GM18517 (cell line): ENCODE measurements around the gene MITD1.
"Not testable (repeated sequence)": the region's sequence is repeated elsewhere in the genome, so short reads cannot be mapped to it uniquely, and the experiment has no call there.

Source experiments
- ATAC-seq: cut with Tn5 transposase; IDR thresholded peaks from one replicate; pipeline ENCODE4 v1.9.1; 2021; ENCODE audit warnings: mild to moderate bottlenecking, moderate library complexity; ENCODE audit not compliant: unreplicated experiment

MITD1 gene

GRCh38 chr2:99154643-99155536, 26.0 kb downstream of the MITD1 start, which contains the start of the genes LIPT1 and TSGA10:
TSS of gene LIPT1 (plus strand) at chr2:99154967. CDS start at chr2:99161958, 6,991 bp downstream.
TSS of gene TSGA10 (minus strand) at chr2:99154942. CDS start at chr2:99109439, 45,503 bp downstream.
- peak; percentile 93 for ATAC-seq

- no peak for ATAC-seq
These were observed 26.8 kb downstream of the MITD1 start for GRCh38 chr2:99153921-99154604.

- no peak for ATAC-seq
These were observed 28.5 kb downstream of the MITD1 start for GRCh38 chr2:99152199-99152895.

- ATAC-seq: no peak
These were observed 30.2 kb downstream of the MITD1 start for GRCh38 chr2:99150706-99151105.

- ATAC-seq: peak; percentile 79
These were observed 39.4 kb downstream of the MITD1 start, which contains the start of gene C2orf15 for GRCh38 chr2:99141110-99142108. TSS of gene C2orf15 (plus strand) at chr2:99141707. CDS start at chr2:99150559, 8,852 bp downstream.

- peak; percentile 30 for ATAC-seq
These were observed 40.1 kb downstream of the MITD1 start for GRCh38 chr2:99140860-99141109.

- no peak for ATAC-seq
These were observed 40.6 kb downstream of the MITD1 start for GRCh38 chr2:99140056-99140859.

- no peak for ATAC-seq
These were observed 41.9 kb downstream of the MITD1 start for GRCh38 chr2:99139003-99139402.

GRCh38 chr2:99135044-99135556, 45.8 kb downstream of the MITD1 start:
- ATAC-seq: not testable (repeated sequence)

- no peak for ATAC-seq
These were observed 52.9 kb downstream of the MITD1 start for GRCh38 chr2:99127981-99128380.
